Inflammatory macrophage (primary cell): ENCODE data around the gene RAB3B.
"Not testable (repeated sequence)": the region's sequence is repeated elsewhere in the genome, so short reads cannot be mapped to it uniquely, and the experiment has no call there.

Experiments used
- DNase-seq, 2 donors: peaks; one replicate each; pipeline ENCODE4 v3.0.0-alpha.2; 2020 to 2022

The RAB3B gene

DNA sequence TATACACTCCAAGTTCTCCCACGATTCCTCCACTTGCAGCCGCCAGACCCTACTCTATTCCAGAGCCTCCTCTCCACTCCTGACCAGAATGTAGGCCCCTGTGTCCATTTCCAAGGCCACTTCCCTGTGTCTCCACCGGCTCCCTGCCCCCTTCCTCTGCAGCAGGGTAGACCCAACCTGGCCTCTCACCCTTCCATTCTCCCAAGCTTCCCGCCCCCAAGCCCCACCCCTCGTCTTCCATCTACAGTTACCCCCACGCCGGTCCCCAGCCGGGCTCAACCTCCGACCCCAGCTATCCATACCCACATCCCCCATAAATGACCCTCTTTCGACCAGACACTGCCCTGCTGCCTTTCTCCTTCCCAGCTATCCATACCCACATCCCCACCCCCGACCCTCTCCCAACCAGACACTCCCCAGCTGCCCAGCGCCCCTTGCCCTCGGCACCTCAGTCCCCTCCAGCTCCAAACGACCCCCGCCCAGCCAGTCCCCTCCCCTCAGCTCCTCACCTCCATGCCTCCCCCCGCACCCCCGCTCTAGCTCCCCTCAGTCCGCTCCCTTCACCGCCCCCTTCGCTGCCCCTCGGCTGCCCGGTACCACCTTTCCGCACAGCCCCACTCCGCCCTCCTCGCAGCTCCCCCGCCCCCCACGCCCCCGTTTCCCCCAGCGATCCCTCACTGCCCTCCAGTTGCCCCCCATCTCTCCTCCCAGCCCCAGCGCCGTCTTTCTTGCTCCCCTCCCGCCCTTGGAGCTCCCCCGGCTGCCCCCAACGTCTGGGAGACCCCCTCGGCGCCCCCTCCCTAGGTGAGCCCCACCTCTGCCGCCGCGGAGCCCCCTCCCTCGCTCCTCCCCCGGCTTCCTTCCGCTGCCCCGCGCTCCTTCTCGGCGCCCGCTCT, 670 bp downstream of the RAB3B start:
- no peak for DNase-seq

DNA sequence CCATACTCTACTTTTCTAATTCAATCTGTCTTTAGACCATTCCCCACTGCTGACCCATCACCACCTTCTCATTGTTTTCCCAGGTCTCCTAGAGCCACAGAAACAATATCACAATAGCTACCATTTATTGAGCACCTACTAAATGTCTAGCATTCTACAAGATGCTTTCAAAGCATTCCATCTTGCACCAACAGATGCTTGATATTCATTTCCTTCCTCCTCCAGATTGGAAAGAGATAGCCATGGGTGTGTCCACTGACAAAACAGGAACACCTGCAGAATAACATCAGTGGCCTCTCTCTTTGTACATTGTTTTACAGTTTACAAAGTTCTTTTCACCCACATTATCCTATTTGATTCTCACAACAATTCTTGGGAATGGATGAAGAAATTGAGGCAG, 2.2 kb downstream of the RAB3B start:
- DNase-seq, result no peak

GRCh38 chr1:51986718-51987117, 3.8 kb downstream of the RAB3B start:
- no peak for DNase-seq

GRCh38 chr1:51982161-51982560, 8.3 kb downstream of the RAB3B start:
- DNase-seq, result no peak

GRCh38 chr1:51981555-51981954, 8.9 kb downstream of the RAB3B start:
- no peak for DNase-seq

GRCh38 chr1:51978099-51978498, 12.4 kb downstream of the RAB3B start:
- DNase-seq, result no peak

DNA sequence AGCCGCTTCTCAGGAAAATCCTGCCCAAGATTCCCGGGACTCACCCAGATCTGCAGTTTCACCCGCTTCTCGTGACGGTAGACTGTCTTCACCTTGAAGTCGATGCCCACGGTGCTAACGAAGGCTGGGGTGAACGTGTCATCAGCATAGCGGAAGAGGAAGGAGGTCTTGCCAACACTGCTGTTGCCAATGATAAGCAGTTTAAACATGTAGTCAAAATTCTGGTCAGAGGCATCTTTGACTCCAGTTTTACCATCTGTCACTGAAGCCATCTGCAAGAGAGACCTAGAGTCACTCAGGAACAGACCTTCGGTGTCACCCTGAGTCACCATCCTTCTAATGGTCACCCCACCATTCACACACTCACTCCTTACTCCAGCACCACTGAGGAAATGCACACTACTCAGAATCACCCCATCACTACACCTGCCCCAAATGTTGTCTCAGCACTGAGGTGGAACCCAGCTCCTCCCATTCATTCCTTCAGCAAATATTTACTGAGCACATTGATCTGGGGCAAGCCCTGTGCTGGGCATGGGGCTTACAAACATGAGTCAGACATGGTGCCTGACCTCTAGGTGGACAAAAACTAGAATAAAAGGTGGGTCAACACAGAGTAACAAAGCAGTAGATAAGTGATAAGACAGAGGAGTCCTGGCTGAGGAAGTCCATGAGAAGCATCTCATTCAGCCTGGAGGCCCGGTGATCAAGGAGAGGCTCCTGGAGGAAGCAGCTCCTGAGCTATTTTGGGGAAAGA, 13.5 kb downstream of the RAB3B start:
- DNase-seq, result no peak

DNA sequence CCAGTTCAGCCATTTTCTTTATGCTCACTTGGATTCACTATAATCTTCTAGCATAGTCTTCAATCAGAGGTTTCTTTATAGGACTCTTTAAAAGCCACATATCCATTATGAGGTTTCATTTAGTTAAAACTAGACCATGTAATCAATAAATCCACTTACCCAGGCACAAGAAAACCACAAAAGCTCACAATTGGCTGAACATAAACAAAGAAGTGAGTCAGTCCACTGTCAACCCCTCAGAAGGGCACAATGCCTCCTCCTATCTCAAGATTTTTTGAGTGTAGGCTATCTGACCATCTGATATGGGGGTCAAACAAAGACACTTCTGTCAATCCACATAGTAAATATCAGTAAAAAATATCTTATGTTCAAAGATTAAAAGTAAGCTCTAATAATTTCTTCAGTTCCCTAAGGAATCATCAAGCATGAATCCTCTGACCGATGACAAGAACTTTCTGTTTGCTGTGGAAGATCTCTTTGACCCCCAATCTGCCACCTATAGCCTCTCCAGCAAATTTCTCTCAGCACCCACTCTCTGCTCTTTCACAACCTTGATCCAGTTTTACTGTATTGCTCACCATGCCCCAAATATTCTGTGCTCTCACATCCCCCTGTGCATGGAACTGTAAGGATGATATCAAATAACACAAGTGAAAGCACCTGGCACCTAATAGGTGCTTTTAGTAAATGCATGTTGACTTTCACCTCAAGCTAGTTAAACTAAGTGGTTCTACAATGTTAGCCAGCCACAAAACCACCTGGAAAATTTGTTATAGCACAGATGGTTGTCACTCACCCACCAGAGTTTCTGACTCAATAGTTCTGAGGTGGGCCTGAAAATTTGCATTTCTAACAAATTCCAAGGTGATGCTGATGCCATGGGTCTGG, 16.7 kb downstream of the RAB3B start:
- DNase-seq, result no peak

DNA sequence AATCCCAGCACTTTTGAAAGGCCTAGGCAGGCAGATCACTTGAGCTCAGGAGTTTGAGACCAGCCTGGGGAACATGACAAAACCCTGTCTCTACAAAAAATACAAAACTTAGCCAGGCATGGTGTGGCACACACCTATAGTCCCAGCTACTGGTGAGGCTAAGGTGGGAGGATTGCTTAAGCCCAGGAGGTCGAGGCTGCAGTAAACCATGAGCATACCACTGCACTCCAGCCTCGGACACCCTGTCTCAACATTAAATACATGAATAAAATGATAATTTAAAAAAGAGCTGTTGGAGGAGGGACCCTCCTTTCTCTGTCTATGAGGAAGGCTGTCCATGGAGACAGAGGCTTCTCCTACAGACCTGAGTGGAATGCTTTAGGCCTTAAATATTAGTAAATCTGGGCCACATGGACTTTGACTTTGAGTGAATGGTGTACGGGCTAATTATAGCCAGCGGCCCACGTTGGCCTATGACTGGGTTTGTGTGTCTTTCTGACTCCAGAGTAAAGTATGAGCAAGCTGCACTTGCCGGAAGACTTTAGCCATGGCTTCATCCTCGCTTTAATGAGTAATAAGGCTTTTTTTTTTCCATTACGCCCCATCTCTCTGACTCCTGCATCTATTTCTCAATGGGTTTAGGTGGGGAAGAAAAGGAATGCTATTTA, 21.3 kb downstream of the RAB3B start:
- DNase-seq, result no peak

DNA sequence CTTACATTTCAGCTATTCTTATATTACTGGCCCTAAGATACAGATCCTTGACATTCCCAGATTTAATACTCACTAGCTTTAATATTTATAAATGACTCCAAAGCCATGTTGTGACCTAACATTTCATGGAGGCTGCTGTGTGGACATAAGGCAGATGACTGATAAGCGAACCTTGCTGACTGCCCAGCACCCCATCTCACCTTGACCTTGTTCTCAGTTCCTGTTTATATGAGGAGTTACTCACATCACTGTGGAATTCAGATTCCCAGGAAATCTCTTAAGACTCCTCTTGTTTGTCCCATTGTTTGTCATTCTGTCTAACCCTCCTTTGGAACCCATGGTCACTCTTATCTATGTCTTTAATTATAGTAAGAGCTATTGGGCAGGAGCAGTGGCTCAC, 21.9 kb downstream of the RAB3B start:
- DNase-seq, result no peak

DNA sequence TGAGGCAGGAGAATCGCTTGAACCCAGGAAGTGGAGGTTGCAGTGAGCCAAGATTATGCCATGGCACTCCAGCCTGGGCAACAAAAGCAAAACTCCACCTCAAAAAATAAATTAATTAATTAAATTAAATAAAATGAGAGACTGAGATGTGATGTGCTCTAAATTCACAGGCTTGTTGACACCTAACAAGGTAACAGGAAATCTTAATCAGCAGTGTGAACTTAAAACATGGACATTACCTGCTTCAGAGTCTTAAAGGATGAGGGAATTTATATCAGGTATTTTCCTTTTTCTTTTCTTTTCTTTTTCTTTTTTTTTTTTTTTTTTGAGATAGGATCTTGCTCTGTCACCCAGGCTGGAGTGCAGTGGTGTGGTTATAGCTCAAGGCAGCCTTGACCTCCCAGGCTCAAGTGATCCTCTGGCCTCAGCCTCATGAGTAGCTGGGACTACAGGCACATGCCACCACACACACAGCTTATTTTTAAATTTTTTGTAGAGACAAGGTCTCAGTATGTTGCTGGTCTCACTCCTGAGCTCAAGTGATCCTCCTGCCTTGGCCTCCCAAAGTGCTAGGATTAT, 23.2 kb downstream of the RAB3B start:
- DNase-seq, result not testable (repeated sequence)

DNA sequence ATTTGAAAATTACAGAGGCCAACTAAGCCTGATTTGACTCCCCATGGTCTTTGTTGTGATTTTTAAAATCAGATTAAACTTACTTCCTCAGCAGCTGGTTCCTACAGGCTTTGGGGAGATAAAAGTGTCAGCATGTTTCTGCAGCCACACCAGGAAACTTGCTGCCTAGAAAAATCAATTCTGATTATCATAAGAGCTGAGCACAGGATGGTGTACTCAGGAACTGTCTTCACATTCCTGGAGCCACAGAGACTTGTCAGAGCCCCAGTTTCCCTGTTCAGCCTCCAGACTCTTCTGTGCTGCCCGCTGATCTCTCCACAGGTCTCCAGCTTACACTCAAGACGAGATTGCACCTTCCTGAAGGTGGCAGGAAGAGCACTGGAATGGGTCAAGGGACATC, 23.9 kb downstream of the RAB3B start:
- DNase-seq, result no peak

DNA sequence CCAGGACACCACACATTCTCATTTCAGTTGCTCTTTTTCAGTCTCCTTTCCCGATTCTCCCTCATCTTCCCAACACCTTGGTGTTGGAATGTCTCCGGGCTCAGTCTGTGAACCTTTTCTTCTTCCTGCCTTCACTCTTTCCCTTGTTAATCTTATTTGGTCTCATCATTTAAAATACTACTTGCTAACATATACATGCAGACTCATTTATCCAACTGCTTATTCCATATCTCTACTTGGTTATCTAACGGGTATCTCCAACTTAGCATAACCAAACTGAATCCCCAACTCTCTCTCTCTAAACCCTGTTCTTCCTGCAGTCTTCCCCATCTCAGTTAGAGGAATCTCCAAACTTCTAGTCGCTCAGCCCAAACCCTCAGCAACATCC, 26.2 kb downstream of the RAB3B start:
- DNase-seq, result no peak

- DNase-seq, result no peak
Measured at GRCh38 chr1:51963592-51964308, 26.8 kb downstream of the RAB3B start.

DNA sequence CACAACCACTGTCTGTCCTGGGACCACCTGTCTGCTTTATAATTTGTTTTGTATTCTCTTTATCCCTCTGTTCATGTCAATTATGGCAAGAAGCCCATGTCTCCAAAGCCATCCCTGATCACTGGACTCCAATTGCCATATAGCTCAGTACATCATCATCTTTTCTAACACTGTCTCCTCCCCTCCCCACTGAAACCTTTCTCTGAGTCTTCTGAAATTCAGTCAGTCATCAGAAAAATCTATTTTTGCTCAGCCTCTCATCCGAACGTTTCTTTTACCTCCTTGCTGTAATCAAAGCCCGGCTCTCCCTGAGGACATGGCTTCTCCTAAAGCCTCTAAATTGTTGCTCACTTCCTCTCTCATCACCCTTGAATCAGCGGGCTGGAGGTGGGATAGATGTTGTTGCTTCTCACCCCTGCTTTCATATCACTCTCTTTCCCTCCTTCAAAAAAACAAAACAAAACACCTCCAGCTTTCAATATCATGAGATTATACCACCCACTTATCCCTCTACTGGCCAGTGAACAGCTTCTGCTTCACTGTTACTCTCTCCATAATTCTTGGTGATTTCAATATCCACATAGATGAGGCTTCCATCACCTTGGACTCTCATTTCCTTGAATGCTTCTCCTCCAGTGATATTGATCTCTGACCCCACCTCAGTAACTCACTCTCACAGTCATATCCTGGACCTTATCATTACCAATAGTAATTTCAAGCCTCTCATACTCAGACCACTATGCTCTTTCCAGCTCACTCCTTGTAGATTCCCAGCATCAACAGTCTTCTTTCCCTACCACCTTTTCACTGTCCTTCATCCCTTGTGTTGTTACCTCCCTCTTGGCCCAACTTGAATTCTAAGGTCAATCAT, 27.8 kb downstream of the RAB3B start:
- no peak for DNase-seq

GRCh38 chr1:51961954-51962353, 28.5 kb downstream of the RAB3B start:
- DNase-seq, result no peak

DNA sequence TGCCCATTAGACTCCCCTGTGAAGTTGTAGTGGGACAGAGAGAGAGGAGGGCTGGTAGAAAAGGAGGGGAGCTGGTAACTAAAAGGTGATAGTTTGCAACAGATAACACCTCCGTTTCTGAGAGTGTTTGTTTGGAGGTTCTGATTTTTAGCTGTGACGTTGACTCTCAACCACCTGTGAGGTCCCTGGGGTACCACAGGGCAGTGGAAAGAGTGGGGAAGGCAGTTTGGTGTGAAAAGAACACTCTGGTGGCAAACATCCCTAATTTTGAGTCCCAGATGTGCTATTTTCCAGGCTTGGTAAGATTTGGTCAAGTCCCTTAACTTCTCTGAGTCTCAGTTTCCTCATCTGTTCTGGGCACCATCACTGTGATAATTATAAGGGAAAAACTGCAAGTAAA, 29.3 kb downstream of the RAB3B start:
- no peak for DNase-seq

- no peak for DNase-seq
Measured at GRCh38 chr1:51960262-51960661, 30.2 kb downstream of the RAB3B start.

DNA sequence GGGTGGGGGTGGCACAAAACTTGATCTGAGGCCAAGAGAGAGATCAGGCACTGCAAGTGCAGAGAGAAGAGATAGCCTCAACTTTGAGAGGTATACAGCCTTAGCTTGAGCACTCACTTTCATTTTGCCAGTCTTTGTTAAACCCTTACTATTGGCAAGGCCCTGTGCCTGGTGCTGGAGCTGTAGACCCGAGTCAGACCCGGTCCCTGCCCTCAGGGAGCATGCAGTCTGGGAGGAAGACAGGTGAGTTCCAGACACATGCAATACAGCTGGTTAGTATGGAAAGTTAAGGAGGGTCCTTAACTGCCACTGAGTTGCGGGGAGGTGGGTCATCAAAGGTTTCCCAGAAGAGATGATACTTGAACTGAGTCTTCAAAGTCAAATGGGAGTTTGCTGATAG, 31.7 kb downstream of the RAB3B start:
- DNase-seq, result no peak

- DNase-seq, result no peak
Measured at GRCh38 chr1:51957618-51958017, 32.9 kb downstream of the RAB3B start.
